Hepatocyte (in vitro differentiated cells): ENCODE measurements around the gene CHSY3. TPM values are rescaled to one million over a fixed set of nuclear protein-coding genes. Genes with fewer than 3 reads are reported as not detected.

Source experiments
- DNase-seq: peaks from one replicate; pipeline ENCODE4 v3.0.0-alpha.2; 2016; ENCODE audit warnings: low spot score
- H2AFZ ChIP-seq: fragments of 200-600 bp; sonication (generic); 2 replicates; pipeline ENCODE4 v1.6.0; 2016; ENCODE audit warnings: antibody characterized with exemption, mild to moderate bottlenecking
- H3K27ac ChIP-seq: fragments of 200-600 bp; sonication (generic); 2 replicates; pipeline ENCODE4 v1.5.1; 2016; ENCODE audit warnings: mild to moderate bottlenecking
- H3K27me3 ChIP-seq: fragments of 200-600 bp; sonication (generic); 2 replicates; pipeline ENCODE4 v1.6.1; 2016
- H3K36me3 ChIP-seq: fragments of 200-600 bp; sonication (generic); replicated peaks from 2 replicates; pipeline ENCODE4 v1.5.1; 2016; ENCODE audit warnings: low read depth; ENCODE audit not compliant: insufficient read depth
- H3K4me1 ChIP-seq: fragments of 200-600 bp; sonication (generic); 2 replicates; pipeline ENCODE4 v1.5.1; 2016; ENCODE audit warnings: mild to moderate bottlenecking, moderate library complexity; ENCODE audit not compliant: insufficient read depth
- H3K4me2 ChIP-seq: fragments of 200-600 bp; sonication (generic); 2 replicates; pipeline ENCODE4 v1.6.0; 2016
- H3K4me3 ChIP-seq: fragments of 200-600 bp; sonication (generic); 2 replicates; pipeline ENCODE4 v1.5.1; 2016; ENCODE audit warnings: mild to moderate bottlenecking
- H3K79me2 ChIP-seq: fragments of 200-600 bp; sonication (generic); 2 replicates; pipeline ENCODE4 v1.6.0; 2017; ENCODE audit warnings: mild to moderate bottlenecking
- H3K9me2 ChIP-seq: fragments of 200-600 bp; sonication (generic); replicated peaks from 2 replicates; pipeline ENCODE4 v1.6.0; 2017; ENCODE audit warnings: mild to moderate bottlenecking; ENCODE audit not compliant: insufficient read depth
- H3K9me3 ChIP-seq: fragments of 200-600 bp; sonication (generic); 2 replicates; pipeline ENCODE4 v1.5.1; 2016; ENCODE audit warnings: low read depth, mild to moderate bottlenecking
- H4K20me1 ChIP-seq: fragments of 200-600 bp; sonication (generic); 2 replicates; pipeline ENCODE4 v1.6.0; 2016; ENCODE audit warnings: mild to moderate bottlenecking; ENCODE audit not compliant: insufficient read depth, poor library complexity, severe bottlenecking
- EZH2 ChIP-seq: fragments of 200-600 bp; sonication (generic); IDR thresholded peaks from 2 replicates; pipeline ENCODE4 v1.6.1; 2016; ENCODE audit warnings: antibody characterized with exemption, mild to moderate bottlenecking, borderline replicate concordance
- EZH2phosphoT487 ChIP-seq: fragments of 200-600 bp; sonication (generic); IDR thresholded peaks from one replicate; pipeline ENCODE4 v1.6.1; 2018; ENCODE audit warnings: antibody characterized with exemption, mild to moderate bottlenecking, low read depth, moderate library complexity; ENCODE audit not compliant: unreplicated experiment, severe bottlenecking
- WGBS: methylation state at CpG from one replicate; pipeline ENCODE4 v1.1.6; 2016; ENCODE audit warnings: low lambda C conversion rate; ENCODE audit errors: missing lambda C conversion rate; 5-methylcytosine and 5-hydroxymethylcytosine counted together
- polyA plus RNA-seq: library from polyadenylated mRNA; unstranded; fragments of >200 nt; fragmentation: Nextera tagmentation; extraction: Ambion mirVana; gene quantifications from 2 replicates; pipeline ENCODE4 v1.2.1, GENCODE V29; 2016
- total RNA-seq: library from RNA; depleted of rRNA; stranded (reverse); fragments of >200 nt; gene quantifications from 2 replicates; pipeline ENCODE4 v1.2.3, GENCODE V29; 2014
- TF ChIP-seq, protein P1 (sequence below): fragments of 200-600 bp; sonication (generic); IDR thresholded peaks from 2 replicates; pipeline ENCODE4 v1.5.1; 2016; ENCODE audit warnings: antibody characterized with exemption, mild to moderate bottlenecking; ENCODE audit not compliant: poor library complexity

The CHSY3 gene
- total and polyA plus RNA-seq, 2 experiments from 2014 or later = 16.0 to 22.4 TPM

DNA sequence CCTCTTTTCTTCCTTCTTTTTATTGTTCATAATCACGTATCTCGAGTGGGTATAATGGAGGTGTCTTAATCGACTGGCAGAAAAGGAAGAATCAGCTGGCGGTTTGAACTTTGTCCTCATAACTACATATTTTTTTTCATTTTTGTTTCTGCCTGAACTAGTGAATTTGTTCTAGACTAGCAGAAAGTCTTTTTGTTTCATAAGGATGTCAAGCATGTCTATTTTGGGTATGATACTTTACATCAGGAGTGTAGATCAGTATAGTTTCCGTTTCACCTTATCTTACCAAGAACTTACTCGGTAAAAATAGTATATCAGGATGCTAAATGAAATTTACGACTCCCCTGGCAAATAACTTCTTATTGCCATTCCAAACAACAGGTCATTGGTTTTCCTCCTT lies 278.9 kb downstream of the CHSY3 start:
- H4K20me1 ChIP-seq = no peaks in the 10 kb centered on the region
- no peaks in the 10 kb centered on the region for H3K4me1 ChIP-seq
- H3K27me3 ChIP-seq = no peaks in the 10 kb centered on the region
- no peak overlapping the region for H3K4me2 ChIP-seq
- no peaks in the 10 kb centered on the region for H3K36me3 ChIP-seq
- WGBS = 96% methylated on average over 7 of the region's 7 CpGs
- H3K27ac ChIP-seq = no peak overlapping the region
- no peaks in the 10 kb centered on the region for H3K9me2 ChIP-seq
- TF ChIP-seq EZH2phosphoT487 = no peak
- TF ChIP-seq, protein P1, sequence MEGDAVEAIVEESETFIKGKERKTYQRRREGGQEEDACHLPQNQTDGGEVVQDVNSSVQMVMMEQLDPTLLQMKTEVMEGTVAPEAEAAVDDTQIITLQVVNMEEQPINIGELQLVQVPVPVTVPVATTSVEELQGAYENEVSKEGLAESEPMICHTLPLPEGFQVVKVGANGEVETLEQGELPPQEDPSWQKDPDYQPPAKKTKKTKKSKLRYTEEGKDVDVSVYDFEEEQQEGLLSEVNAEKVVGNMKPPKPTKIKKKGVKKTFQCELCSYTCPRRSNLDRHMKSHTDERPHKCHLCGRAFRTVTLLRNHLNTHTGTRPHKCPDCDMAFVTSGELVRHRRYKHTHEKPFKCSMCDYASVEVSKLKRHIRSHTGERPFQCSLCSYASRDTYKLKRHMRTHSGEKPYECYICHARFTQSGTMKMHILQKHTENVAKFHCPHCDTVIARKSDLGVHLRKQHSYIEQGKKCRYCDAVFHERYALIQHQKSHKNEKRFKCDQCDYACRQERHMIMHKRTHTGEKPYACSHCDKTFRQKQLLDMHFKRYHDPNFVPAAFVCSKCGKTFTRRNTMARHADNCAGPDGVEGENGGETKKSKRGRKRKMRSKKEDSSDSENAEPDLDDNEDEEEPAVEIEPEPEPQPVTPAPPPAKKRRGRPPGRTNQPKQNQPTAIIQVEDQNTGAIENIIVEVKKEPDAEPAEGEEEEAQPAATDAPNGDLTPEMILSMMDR = no peak
- no peaks in the 10 kb centered on the region for H3K79me2 ChIP-seq
- DNase-seq = no peak
- no peak overlapping the region for H3K4me3 ChIP-seq
- H3K9me3 ChIP-seq = no peaks in the 10 kb centered on the region
- H2AFZ ChIP-seq = no peak overlapping the region

DNA sequence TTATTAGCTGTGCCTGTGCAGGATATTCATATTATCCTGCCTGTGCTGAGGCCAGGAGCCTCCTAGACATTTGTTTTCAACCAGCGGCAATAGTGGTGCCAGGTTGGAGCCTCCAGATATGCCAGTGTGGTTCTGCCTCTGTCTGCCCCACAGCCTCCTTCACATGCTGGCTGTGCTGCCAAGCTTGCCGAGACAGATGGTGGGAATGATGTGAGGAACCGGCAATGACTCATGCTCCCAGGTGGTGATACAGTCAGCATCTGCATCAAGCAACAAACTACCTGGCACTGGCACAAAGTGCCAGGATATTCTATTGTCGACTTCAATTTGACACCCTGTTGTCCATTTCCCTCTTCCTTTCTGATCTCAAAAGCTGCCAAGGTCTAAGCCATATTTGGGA lies 285.7 kb downstream of the CHSY3 start:
- no peak overlapping the region for H3K4me2 ChIP-seq
- H3K27me3 ChIP-seq = no peaks in the 10 kb centered on the region
- no peaks in the 10 kb centered on the region for H3K9me2 ChIP-seq
- H3K79me2 ChIP-seq = no peaks in the 10 kb centered on the region
- no peaks in the 10 kb centered on the region for H3K36me3 ChIP-seq
- no peak for DNase-seq
- H3K9me3 ChIP-seq = no peaks in the 10 kb centered on the region
- H4K20me1 ChIP-seq = no peaks in the 10 kb centered on the region
- WGBS = 88% methylated on average over 4 of the region's 4 CpGs
- H3K27ac ChIP-seq = no peak overlapping the region
- TF ChIP-seq EZH2phosphoT487 = no peak
- TF ChIP-seq, protein P1 = no peak
- TF ChIP-seq EZH2 = no peak
- no peak overlapping the region for H2AFZ ChIP-seq
- H3K4me3 ChIP-seq = no peak overlapping the region
- no peaks in the 10 kb centered on the region for H3K4me1 ChIP-seq

DNA sequence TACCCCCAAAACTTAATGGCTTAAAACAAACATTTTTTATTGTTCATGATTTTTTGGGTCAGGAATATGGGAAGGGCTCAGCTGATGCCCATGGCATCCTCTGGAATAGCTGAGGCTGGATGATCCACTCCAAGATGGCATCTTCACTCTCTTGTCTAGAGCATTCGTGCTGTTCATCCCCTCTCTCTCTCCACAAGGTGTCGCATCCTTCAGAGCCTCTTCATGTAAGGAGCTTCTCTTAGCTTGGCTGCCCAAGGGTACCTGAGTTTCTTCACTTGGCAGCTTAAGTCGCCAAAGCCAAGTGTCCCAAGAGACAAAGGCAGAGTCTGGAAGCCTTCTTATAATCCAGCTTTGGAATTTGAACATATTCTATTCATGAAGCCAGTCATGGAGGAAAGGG lies 294.7 kb downstream of the CHSY3 start:
- WGBS = 74% methylated on average over 3 of the region's 3 CpGs
- no peaks in the 10 kb centered on the region for H3K4me1 ChIP-seq
- no peak for TF ChIP-seq EZH2
- TF ChIP-seq, protein P1 = no peak
- no peak for TF ChIP-seq EZH2phosphoT487
- no peak overlapping the region for H3K27ac ChIP-seq
- DNase-seq = peak; percentile 10
- no peaks in the 10 kb centered on the region for H3K9me2 ChIP-seq
- H2AFZ ChIP-seq = no peak overlapping the region
- H3K27me3 ChIP-seq = no peaks in the 10 kb centered on the region
- H4K20me1 ChIP-seq = no peaks in the 10 kb centered on the region
- H3K4me2 ChIP-seq = no peak overlapping the region
- no peak overlapping the region for H3K4me3 ChIP-seq
- H3K9me3 ChIP-seq = no peaks in the 10 kb centered on the region
- H3K36me3 ChIP-seq = no peaks in the 10 kb centered on the region
- no peaks in the 10 kb centered on the region for H3K79me2 ChIP-seq

DNA sequence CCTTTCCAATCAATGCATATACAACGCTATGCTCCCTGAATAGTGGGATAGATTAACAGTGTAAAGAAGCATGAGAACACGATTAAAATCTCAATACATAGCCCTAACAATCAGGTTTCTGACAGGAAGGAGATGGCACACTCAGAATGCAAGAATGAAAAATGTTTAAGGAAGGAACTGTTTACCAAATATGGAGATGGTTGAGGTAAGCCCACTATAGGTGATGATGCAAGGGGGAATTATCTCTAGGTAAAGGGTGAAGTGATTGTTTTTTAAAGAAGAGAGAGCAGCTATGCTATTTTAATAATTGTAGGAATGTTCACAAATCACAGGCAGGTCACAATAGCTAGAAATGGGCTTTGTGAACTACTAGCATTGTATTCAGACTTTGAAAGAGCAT lies 302.4 kb downstream of the CHSY3 start:
- no peaks in the 10 kb centered on the region for H3K36me3 ChIP-seq
- H4K20me1 ChIP-seq = no peaks in the 10 kb centered on the region
- H3K27ac ChIP-seq = no peak overlapping the region
- H3K9me3 ChIP-seq = no peaks in the 10 kb centered on the region
- no peak overlapping the region for H3K4me3 ChIP-seq
- WGBS = 93% methylated on average over 2 of the region's 2 CpGs
- no peaks in the 10 kb centered on the region for H3K4me1 ChIP-seq
- no peak overlapping the region for H2AFZ ChIP-seq
- no peak overlapping the region for H3K4me2 ChIP-seq
- H3K79me2 ChIP-seq = no peaks in the 10 kb centered on the region
- H3K9me2 ChIP-seq = no peaks in the 10 kb centered on the region
- no peak for TF ChIP-seq EZH2
- no peak for TF ChIP-seq EZH2phosphoT487
- TF ChIP-seq, protein P1 = no peak
- H3K27me3 ChIP-seq = no peaks in the 10 kb centered on the region
- DNase-seq = no peak
